ENCODE data around the gene MTUS2.

The MTUS2 gene

DNA sequence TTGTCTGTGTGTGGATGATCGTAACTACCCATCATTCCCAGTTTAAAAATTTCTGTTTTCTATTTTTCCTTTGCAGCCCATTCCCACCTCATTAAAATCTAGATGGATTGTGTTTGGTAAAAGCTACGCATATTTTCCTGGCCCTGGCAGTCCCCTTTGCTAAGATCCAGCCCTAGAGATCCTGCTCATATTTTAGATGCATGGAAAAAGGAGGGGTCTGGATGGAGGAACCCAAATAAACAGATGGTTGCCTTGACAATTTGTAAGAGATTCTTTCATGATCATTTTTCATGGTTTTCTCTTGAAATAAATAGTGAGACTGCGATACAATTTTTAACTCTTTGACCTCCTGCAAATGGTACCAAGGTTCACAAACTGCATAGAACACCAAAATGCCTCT lies 601.0 kb downstream of the MTUS2 start:
- peaks cover 10% of the 10 kb centered on the region for H3K27me3 Mint-ChIP-seq (ENCODE audit: low read depth, poor library complexity)
- H3K36me3 Mint-ChIP-seq (ENCODE audit: low read depth), result no peaks in the 10 kb centered on the region
- TF ChIP-seq, protein P1, sequence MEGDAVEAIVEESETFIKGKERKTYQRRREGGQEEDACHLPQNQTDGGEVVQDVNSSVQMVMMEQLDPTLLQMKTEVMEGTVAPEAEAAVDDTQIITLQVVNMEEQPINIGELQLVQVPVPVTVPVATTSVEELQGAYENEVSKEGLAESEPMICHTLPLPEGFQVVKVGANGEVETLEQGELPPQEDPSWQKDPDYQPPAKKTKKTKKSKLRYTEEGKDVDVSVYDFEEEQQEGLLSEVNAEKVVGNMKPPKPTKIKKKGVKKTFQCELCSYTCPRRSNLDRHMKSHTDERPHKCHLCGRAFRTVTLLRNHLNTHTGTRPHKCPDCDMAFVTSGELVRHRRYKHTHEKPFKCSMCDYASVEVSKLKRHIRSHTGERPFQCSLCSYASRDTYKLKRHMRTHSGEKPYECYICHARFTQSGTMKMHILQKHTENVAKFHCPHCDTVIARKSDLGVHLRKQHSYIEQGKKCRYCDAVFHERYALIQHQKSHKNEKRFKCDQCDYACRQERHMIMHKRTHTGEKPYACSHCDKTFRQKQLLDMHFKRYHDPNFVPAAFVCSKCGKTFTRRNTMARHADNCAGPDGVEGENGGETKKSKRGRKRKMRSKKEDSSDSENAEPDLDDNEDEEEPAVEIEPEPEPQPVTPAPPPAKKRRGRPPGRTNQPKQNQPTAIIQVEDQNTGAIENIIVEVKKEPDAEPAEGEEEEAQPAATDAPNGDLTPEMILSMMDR (IDR thresholded peaks at IDR 0.05), result no peak
- H3K4me1 Mint-ChIP-seq, result no peaks in the 10 kb centered on the region
- no peak overlapping the region for H3K4me3 Mint-ChIP-seq
- DNase-seq, result no peak
- no peaks in the 10 kb centered on the region for H3K9me3 Mint-ChIP-seq
- no peak overlapping the region for H3K27ac Mint-ChIP-seq

DNA sequence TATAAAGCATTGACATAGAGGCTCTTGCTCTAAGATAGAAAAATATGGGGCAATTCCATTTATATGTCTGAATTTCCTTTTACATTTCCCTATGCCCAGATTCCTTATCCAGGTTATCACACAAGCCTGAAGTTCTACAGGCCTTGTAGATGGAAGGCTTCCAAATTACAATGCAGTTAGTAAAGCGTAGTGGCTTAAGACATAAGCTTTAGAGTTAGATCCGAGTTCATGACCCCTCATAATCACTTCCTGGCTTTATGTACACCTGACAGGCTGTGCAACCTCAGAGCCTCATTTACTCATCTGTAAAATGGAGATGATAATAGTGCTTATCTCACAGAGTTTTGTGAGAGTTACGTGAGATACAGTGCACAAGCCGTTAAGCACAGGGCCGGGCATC lies 601.9 kb downstream of the MTUS2 start:
- H3K9me3 Mint-ChIP-seq, result no peaks in the 10 kb centered on the region
- TF ChIP-seq, protein P1 (IDR thresholded peaks at IDR 0.05), result no peak
- peaks cover 16% of the 10 kb centered on the region for H3K27me3 Mint-ChIP-seq (ENCODE audit: low read depth, poor library complexity)
- no peak overlapping the region for H3K27ac Mint-ChIP-seq
- no peak overlapping the region for H3K4me3 Mint-ChIP-seq
- DNase-seq, result no peak
- no peaks in the 10 kb centered on the region for H3K36me3 Mint-ChIP-seq (ENCODE audit: low read depth)
- H3K4me1 Mint-ChIP-seq, result no peaks in the 10 kb centered on the region

DNA sequence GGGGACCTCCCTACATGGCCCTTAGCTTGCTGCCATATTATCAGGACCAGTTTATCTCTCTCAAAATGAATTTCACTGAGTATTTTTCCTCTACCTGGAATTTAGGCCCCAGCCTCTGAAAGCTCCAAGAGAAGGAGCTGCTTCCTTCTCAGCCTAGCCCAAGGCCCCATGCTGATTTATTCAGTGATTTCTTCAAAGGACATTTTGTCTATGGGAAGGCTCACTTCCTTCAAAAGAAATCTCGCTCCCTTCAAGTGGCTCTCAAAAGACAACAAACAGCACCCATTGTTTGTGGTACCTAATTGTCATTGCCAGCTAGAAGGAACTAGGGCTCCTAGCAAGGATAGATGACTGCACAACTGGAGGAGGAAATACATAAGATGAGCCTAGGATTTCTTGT lies 602.9 kb downstream of the MTUS2 start:
- DNase-seq, result no peak
- H3K4me3 Mint-ChIP-seq, result no peak overlapping the region
- H3K27me3 Mint-ChIP-seq (ENCODE audit: low read depth, poor library complexity), result peaks cover 26% of the 10 kb centered on the region
- no peaks in the 10 kb centered on the region for H3K36me3 Mint-ChIP-seq (ENCODE audit: low read depth)
- no peaks in the 10 kb centered on the region for H3K4me1 Mint-ChIP-seq
- no peaks in the 10 kb centered on the region for H3K9me3 Mint-ChIP-seq
- no peak overlapping the region for H3K27ac Mint-ChIP-seq
- TF ChIP-seq, protein P1 (IDR thresholded peaks at IDR 0.05), result no peak

DNA sequence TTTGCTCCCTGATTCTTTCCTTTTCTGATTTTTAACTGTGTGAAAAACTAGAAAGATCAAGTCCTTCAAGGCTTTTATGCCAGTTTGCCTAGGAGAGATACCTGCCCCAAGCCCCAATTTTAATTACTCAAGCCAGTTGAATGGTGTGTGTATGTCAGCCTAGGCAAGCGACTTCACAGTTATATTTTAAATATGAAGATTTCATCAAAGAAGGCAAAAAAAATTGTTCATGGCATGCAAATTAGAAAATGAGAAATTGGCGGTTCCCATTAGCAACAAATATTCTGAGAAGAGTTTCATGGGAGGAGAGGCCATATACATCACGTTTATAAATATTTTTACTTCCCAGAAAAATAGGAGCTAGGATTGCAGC lies 607.8 kb downstream of the MTUS2 start:
- Mint-ChIP-seq H3K27me3 (ENCODE audit: low read depth, poor library complexity) (peaks cover 64% of the 10 kb centered on the region), H3K36me3 (ENCODE audit: low read depth) (no peaks in the 10 kb centered on the region), H3K9me3 (no peaks in the 10 kb centered on the region), H3K4me1 (peaks cover 9% of the 10 kb centered on the region), H3K27ac (no peak overlapping the region), H3K4me3 (peak overlapping the region; percentile 92)
- TF ChIP-seq, protein P1 (IDR thresholded peaks at IDR 0.05), result no peak
- no peak for DNase-seq

DNA sequence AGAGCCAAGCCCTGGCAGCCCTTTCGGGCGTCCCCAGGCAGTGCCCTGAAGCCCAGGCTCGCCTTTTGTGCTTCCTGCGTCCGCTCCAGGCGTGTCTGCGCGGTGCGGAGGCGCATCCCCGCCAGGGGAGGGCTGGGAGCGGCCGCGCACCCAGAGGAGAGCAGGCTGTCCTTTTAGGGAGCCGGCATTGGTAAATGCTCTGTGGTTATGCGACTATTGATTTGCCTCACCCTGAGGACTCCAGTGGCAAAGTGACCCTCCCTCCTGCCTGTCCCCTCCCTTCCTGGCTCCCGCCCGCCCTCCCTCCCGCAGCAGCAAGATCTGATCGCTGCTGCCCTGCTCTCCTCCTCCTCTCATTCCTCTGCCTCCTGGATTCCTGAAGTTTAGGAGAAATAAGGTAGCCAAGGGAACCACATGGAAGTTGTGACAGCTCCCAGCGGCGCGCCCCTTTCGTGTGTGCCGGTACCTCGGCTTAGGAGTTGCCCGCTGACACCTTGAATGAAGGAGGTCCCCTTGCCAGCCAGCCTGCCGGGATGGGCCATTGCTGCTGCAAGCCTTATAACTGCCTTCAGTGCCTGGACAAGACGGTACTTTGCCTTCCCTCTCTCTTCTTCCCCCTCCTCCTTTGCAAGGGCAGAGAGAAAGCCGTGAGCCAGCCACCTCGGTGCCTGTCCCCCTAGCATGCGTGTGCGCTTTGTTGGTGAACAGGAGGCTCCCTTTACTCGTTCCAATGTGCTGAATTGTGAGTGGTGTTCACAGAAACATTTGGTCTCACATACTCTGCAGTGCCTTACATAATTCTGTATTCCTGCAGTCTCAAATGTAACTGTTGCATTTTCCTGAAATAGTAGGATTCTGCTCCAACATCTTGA lies 608.4 kb downstream of the MTUS2 start:
- no peak overlapping the region for H3K27ac Mint-ChIP-seq
- H3K4me1 Mint-ChIP-seq, result peaks cover 9% of the 10 kb centered on the region
- no peaks in the 10 kb centered on the region for H3K36me3 Mint-ChIP-seq (ENCODE audit: low read depth)
- peaks cover 64% of the 10 kb centered on the region for H3K27me3 Mint-ChIP-seq (ENCODE audit: low read depth, poor library complexity)
- H3K9me3 Mint-ChIP-seq, result no peaks in the 10 kb centered on the region
- DNase-seq, result peak; percentile 52
- peak overlapping the region; percentile 92 for H3K4me3 Mint-ChIP-seq
- TF ChIP-seq, protein P1 (IDR thresholded peaks at IDR 0.05), result no peak
